SK-N-SH treated with all-trans-retinoic acid at 6 μM for 48 hours (cell line): ENCODE measurements around the gene TPBGL.

Experiments used
- ARNTL ChIP-seq: fragments of 450-650 bp; formaldehyde crosslinking; IDR thresholded peaks from 2 replicates; pipeline ENCODE4 v1.5.0; 2020; ENCODE audit warnings: low read depth, mild to moderate bottlenecking, moderate library complexity, borderline replicate concordance
- RARB ChIP-seq: fragments of 250-450 bp; sonication (Bioruptor Pico); IDR thresholded peaks from 2 replicates; pipeline ENCODE4 v1.8.0; 2021; ENCODE audit warnings: mild to moderate bottlenecking, moderate library complexity
- ZFP3 ChIP-seq: fragments of 250-450 bp; sonication (Bioruptor Pico); IDR thresholded peaks from 2 replicates; pipeline ENCODE4 v1.5.0; 2020; ENCODE audit warnings: mild to moderate bottlenecking, moderate library complexity

- TF ChIP-seq RARB (no peak), ARNTL (CRISPR knock-in tag) (no peak), ZFP3 (CRISPR knock-in tag) (no peak)
These were observed 48.9 kb downstream of the TPBGL start for GRCh38 chr11:75289511-75289760.
